ENCODE results near the gene HOXD11.

GRCh38 chr2:176111309-176111663 is 4.2 kb downstream of the HOXD11 start:
- TF ChIP-seq CTCF (IDR thresholded peaks at IDR 0.05): peak in 3 of 6 experiments; percentile 10 to 19 (median 15)
- TF ChIP-seq POLR2A (IDR thresholded peaks at IDR 0.05): no peak

All from upper lobe of left lung (tissue), 4 donors.